ENCODE results near the gene CENPO.
A peak's percentile ranks its signal among the peaks of the same experiment; 100 is the strongest.
"Not testable (repeated sequence)": the region's sequence is repeated elsewhere in the genome, so short reads cannot be mapped to it uniquely, and the experiment has no call there.

The CENPO gene

GRCh38 chr2:24824966-24825882 is 32.0 kb downstream of the CENPO start:
- peak; percentile 66 for DNase-seq

GRCh38 chr2:24825883-24826772 is 32.9 kb downstream of the CENPO start:
- peak; percentile 24 for DNase-seq

GRCh38 chr2:24826773-24827145 is 33.5 kb downstream of the CENPO start:
- DNase-seq = peak; percentile 17

- DNase-seq = peak; percentile 76
These were observed 34.4 kb downstream of the CENPO start for GRCh38 chr2:24827321-24828237.

GRCh38 chr2:24828238-24828996 is 35.2 kb downstream of the CENPO start:
- DNase-seq = no peak

- no peak for DNase-seq
These were observed 37.1 kb downstream of the CENPO start for GRCh38 chr2:24830351-24830750.

GRCh38 chr2:24830786-24831185 is 37.6 kb downstream of the CENPO start:
- DNase-seq = no peak

- no peak for DNase-seq
These were observed 38.2 kb downstream of the CENPO start for GRCh38 chr2:24831221-24832072.

GRCh38 chr2:24832073-24832461 is 38.8 kb downstream of the CENPO start:
- no peak for DNase-seq

GRCh38 chr2:24832521-24832920 is 39.3 kb downstream of the CENPO start:
- DNase-seq = no peak

- no peak for DNase-seq
These were observed 39.9 kb downstream of the CENPO start for GRCh38 chr2:24832931-24833701.

- no peak for DNase-seq
These were observed 40.9 kb downstream of the CENPO start for GRCh38 chr2:24833821-24834732.

- DNase-seq = no peak
These were observed 41.6 kb downstream of the CENPO start for GRCh38 chr2:24834733-24835395.

- DNase-seq = not testable (repeated sequence)
These were observed 42.2 kb downstream of the CENPO start for GRCh38 chr2:24835411-24835810.

GRCh38 chr2:24836206-24836605 is 43.0 kb downstream of the CENPO start:
- DNase-seq = no peak

GRCh38 chr2:24836706-24837105 is 43.5 kb downstream of the CENPO start:
- no peak for DNase-seq

GRCh38 chr2:24837996-24838513 is 44.8 kb downstream of the CENPO start:
- DNase-seq = no peak

GRCh38 chr2:24838541-24838940 is 45.3 kb downstream of the CENPO start:
- no peak for DNase-seq

All from stimulated activated CD8-positive, alpha-beta memory T cell treated with anti-CD3 and anti-CD28 coated beads, Interleukin-4, amount 100 ng/mL, for 48 hours (primary cell).